Caco-2 (cell line): ENCODE data around the gene TTLL11. TPM values are rescaled to one million over a fixed set of nuclear protein-coding genes. Genes with fewer than 3 reads are reported as not detected.

Source experiments
- BruUV-seq: library from RNA; stranded (reverse); fragments of 400-500 nt; replicated peaks from 2 replicates; lab custom pipeline; 2021; lab: Mats Ljungman, UMichigan
- CTCF ChIA-PET: fragments of 300-600 bp; sonication (Branson Sonifier 250); formaldehyde crosslinking; loops from one replicate; lab custom pipeline; 2022; ENCODE audit warnings: antibody characterized with exemption; lab: Charles Lee
- POLR2A ChIA-PET: fragments of 300-600 bp; sonication (Branson Sonifier 250); formaldehyde crosslinking; loops from one replicate; lab custom pipeline; 2022; ENCODE audit warnings: antibody characterized with exemption; lab: Charles Lee
- DNase-seq, 2 experiments: peaks; one replicate each; pipeline versions ENCODE4 v3.0.0 to v3.0.0-alpha.2; 2020 to 2022
- H3K27me3 ChIP-seq: replicated peaks from 2 replicates; pipeline ENCODE4 v1.6.0; 2011; ENCODE audit warnings: low read length; ENCODE audit not compliant: control insufficient read depth, insufficient read depth
- H3K36me3 ChIP-seq: 2 replicates; pipeline ENCODE4 v1.5.1; 2011; ENCODE audit warnings: low read length; ENCODE audit not compliant: control insufficient read depth, insufficient read depth
- H3K4me1 ChIP-seq: fragments of 250-450 bp; sonication (Bioruptor Pico); 2 replicates; pipeline ENCODE4 v1.5.1; 2020; ENCODE audit warnings: mild to moderate bottlenecking
- H3K4me3 ChIP-seq: 2 replicates; pipeline ENCODE4 v1.5.1; 2011; ENCODE audit warnings: low read depth, mild to moderate bottlenecking, control low read depth, low read length
- H3K9me3 ChIP-seq: fragments of 250-450 bp; sonication (Bioruptor Pico); 2 replicates; pipeline ENCODE4 v1.5.1; 2020; ENCODE audit warnings: mild to moderate bottlenecking, moderate library complexity
- H3K27ac Mint-ChIP-seq: one replicate; pipeline ENCODE4 v1.8.0; 2022; ENCODE audit warnings: mixed read lengths; ENCODE audit not compliant: unreplicated experiment
- H3K27me3 Mint-ChIP-seq: one replicate; pipeline ENCODE4 v1.8.0; 2022; ENCODE audit warnings: mixed read lengths; ENCODE audit not compliant: insufficient read depth, unreplicated experiment
- H3K36me3 Mint-ChIP-seq: one replicate; pipeline ENCODE4 v1.8.0; 2022; ENCODE audit warnings: mild to moderate bottlenecking, mixed read lengths; ENCODE audit not compliant: insufficient read depth, unreplicated experiment
- H3K4me1 Mint-ChIP-seq: one replicate; pipeline ENCODE4 v1.8.0; 2022; ENCODE audit warnings: low read depth, mixed read lengths; ENCODE audit not compliant: unreplicated experiment
- H3K4me3 Mint-ChIP-seq: one replicate; pipeline ENCODE4 v1.8.0; 2022; ENCODE audit warnings: mild to moderate bottlenecking, moderate library complexity, mixed read lengths; ENCODE audit not compliant: unreplicated experiment
- H3K9me3 Mint-ChIP-seq: one replicate; pipeline ENCODE4 v1.8.0; 2022; ENCODE audit warnings: mixed read lengths; ENCODE audit not compliant: unreplicated experiment
- CTCF ChIP-seq, 2 experiments: fragments of 200-600 bp in 1 of 2; IDR thresholded peaks; 1 replicate in 1 of 2; 2 replicates in 1 of 2; pipeline versions ENCODE4 v1.5.1 to v1.8.0; 2011 to 2022; ENCODE audit warnings: antibody characterized with exemption in 1 of 2, control low read depth in 1 of 2, inconsistent platforms in 1 of 2, low read depth in 1 of 2, low read length in 1 of 2, mild to moderate bottlenecking in 1 of 2, moderate library complexity in 1 of 2; ENCODE audit not compliant: insufficient read depth in 1 of 2, severe bottlenecking in 1 of 2, unreplicated experiment in 1 of 2
- intact Hi-C: fragments of 100-400 bp; cut with micrococcal nuclease; formaldehyde crosslinking; loops from one replicate; pipeline ENCODE4 v1.10.0; 2022; ENCODE audit not compliant: unreplicated experiment
- total RNA-seq: library from RNA; stranded (reverse); gene quantifications from 2 replicates; pipeline ENCODE4 v1.2.3, GENCODE V29; 2022

TTLL11 gene
- total RNA-seq, 1 experiment from 2014 or later, result 4.4 TPM

- TF ChIP-seq CTCF (IDR thresholded peaks at IDR 0.05; ENCODE audit: insufficient read depth in 1 of 2, low read depth in 1 of 2, low read length in 1 of 2, severe bottlenecking in 1 of 2, unreplicated experiment in 1 of 2), result no peak
- no peaks in the 10 kb centered on the region for H3K4me1 Mint-ChIP-seq
- no peaks in the 10 kb centered on the region for H3K36me3 Mint-ChIP-seq
- no peak overlapping the region for H3K4me3 Mint-ChIP-seq
- intact Hi-C loops, result no loop called here
- CTCF ChIA-PET, result interaction anchor here (0.6 kb wide), 1 partner anchor 127 kb away, joined by 3 read pairs; no protein-coding TSS in a partner anchor
- H3K27me3 ChIP-seq, result no peaks in the 10 kb centered on the region
- no peaks in the 10 kb centered on the region for H3K4me1 ChIP-seq
- H3K27me3 Mint-ChIP-seq, result peaks cover 5% of the 10 kb centered on the region
- H3K36me3 ChIP-seq, result no peaks in the 10 kb centered on the region
- H3K9me3 Mint-ChIP-seq, result no peaks in the 10 kb centered on the region
- H3K4me3 ChIP-seq, result no peak overlapping the region
- BruUV-seq, result no TSS peak
- POLR2A ChIA-PET, result no interaction called here
- DNase-seq, result no peak
- no peak overlapping the region for H3K27ac Mint-ChIP-seq
- H3K9me3 ChIP-seq, result no peaks in the 10 kb centered on the region
Observed at GRCh38 chr9:121890746-121891145, 202.4 kb downstream of the TTLL11 start.

GRCh38 chr9:121889990-121890563 is 203.0 kb downstream of the TTLL11 start:
- DNase-seq, result no peak
- H3K4me1 ChIP-seq, result no peaks in the 10 kb centered on the region
- ChIA-PET POLR2A (no interaction called here), CTCF (no interaction called here)
- H3K4me1 Mint-ChIP-seq, result no peaks in the 10 kb centered on the region
- H3K36me3 ChIP-seq, result no peaks in the 10 kb centered on the region
- no peaks in the 10 kb centered on the region for H3K36me3 Mint-ChIP-seq
- H3K27ac Mint-ChIP-seq, result no peak overlapping the region
- no peaks in the 10 kb centered on the region for H3K9me3 Mint-ChIP-seq
- no peaks in the 10 kb centered on the region for H3K27me3 ChIP-seq
- H3K4me3 Mint-ChIP-seq, result no peak overlapping the region
- TF ChIP-seq CTCF (IDR thresholded peaks at IDR 0.05; ENCODE audit: insufficient read depth in 1 of 2, low read depth in 1 of 2, low read length in 1 of 2, severe bottlenecking in 1 of 2, unreplicated experiment in 1 of 2), result no peak
- intact Hi-C loops, result no loop called here
- no TSS peak for BruUV-seq
- peaks cover 9% of the 10 kb centered on the region for H3K27me3 Mint-ChIP-seq
- no peak overlapping the region for H3K4me3 ChIP-seq
- no peaks in the 10 kb centered on the region for H3K9me3 ChIP-seq

- Histone ChIP-seq H3K4me3 (no peak overlapping the region), H3K36me3 (no peaks in the 10 kb centered on the region), H3K27me3 (no peaks in the 10 kb centered on the region), H3K9me3 (no peaks in the 10 kb centered on the region), H3K4me1 (no peaks in the 10 kb centered on the region)
- intact Hi-C loops, result no loop called here
- no peaks in the 10 kb centered on the region for H3K4me1 Mint-ChIP-seq
- POLR2A ChIA-PET, result no interaction called here
- no peaks in the 10 kb centered on the region for H3K9me3 Mint-ChIP-seq
- peaks cover 12% of the 10 kb centered on the region for H3K27me3 Mint-ChIP-seq
- CTCF ChIA-PET, result no interaction called here
- DNase-seq, result no peak
- H3K27ac Mint-ChIP-seq, result no peak overlapping the region
- H3K36me3 Mint-ChIP-seq, result no peaks in the 10 kb centered on the region
- no peak for TF ChIP-seq CTCF (IDR thresholded peaks at IDR 0.05; ENCODE audit: insufficient read depth in 1 of 2, low read depth in 1 of 2, low read length in 1 of 2, severe bottlenecking in 1 of 2, unreplicated experiment in 1 of 2)
- H3K4me3 Mint-ChIP-seq, result no peak overlapping the region
- BruUV-seq, result no TSS peak
Observed at GRCh38 chr9:121888438-121888775, 204.7 kb downstream of the TTLL11 start.
